GM23338 (cell line): ENCODE measurements around the gene GRIN2A.

Experiments
- CREB1 ChIP-seq: fragments of 250-450 bp; sonication (Bioruptor Pico); IDR thresholded peaks from 2 replicates; pipeline ENCODE4 v1.5.0; 2020; ENCODE audit warnings: low read depth, mild to moderate bottlenecking, moderate library complexity
- CTCF ChIP-seq, 2 experiments: fragments of 200-600 bp in 1 of 2; sonication (generic) in 1 of 2; conservative IDR thresholded peaks; 2 replicates each; pipeline versions ENCODE4 v1.5.1 to v1.6.1; 2016 to 2017; ENCODE audit warnings: antibody characterized with exemption in 2 of 2, low read depth in 2 of 2, mild to moderate bottlenecking in 2 of 2, moderate library complexity in 1 of 2
- EZH2 ChIP-seq: fragments of 200-600 bp; sonication (generic); IDR thresholded peaks from one replicate; pipeline ENCODE4 v1.8.0; 2017; ENCODE audit warnings: antibody characterized with exemption, mild to moderate bottlenecking, low read depth; ENCODE audit not compliant: unreplicated experiment
- EZH2phosphoT487 ChIP-seq: fragments of 200-600 bp; sonication (generic); IDR thresholded peaks from one replicate; pipeline ENCODE4 v1.8.1; 2018; ENCODE audit warnings: antibody characterized with exemption; ENCODE audit not compliant: unreplicated experiment
- REST ChIP-seq: IDR thresholded peaks from one replicate; pipeline ENCODE4 v1.6.1; 2018; ENCODE audit warnings: antibody characterized with exemption; ENCODE audit not compliant: unreplicated experiment
- ZNF114 ChIP-seq: fragments of 250-450 bp; sonication (Bioruptor Pico); IDR thresholded peaks from 2 replicates; pipeline ENCODE4 v1.5.0; 2020; ENCODE audit warnings: mild to moderate bottlenecking, moderate library complexity

GRCh38 chr16:10169904-10170410 lies 12.3 kb downstream of the GRIN2A start:
- TF ChIP-seq REST = no peak
- no peak for TF ChIP-seq CTCF (conservative IDR thresholded peaks at IDR 0.05; ENCODE audit: low read depth in 2 of 2)
- TF ChIP-seq EZH2 = no peak
- TF ChIP-seq CREB1 (CRISPR knock-in tag) = no peak
- TF ChIP-seq ZNF114 (CRISPR knock-in tag) = no peak
- no peak for TF ChIP-seq EZH2phosphoT487
